Skin of body (tissue), 2 donors: ENCODE data around the gene LPCAT3. TPM values are rescaled to one million over a fixed set of nuclear protein-coding genes. Genes with fewer than 3 reads are reported as not detected.
"Not testable (repeated sequence)": the region's sequence is repeated elsewhere in the genome, so short reads cannot be mapped to it uniquely, and the experiment has no call there.

Experiments used
- DNase-seq: peaks from one replicate; lab custom pipeline; 2025; lab: John Stamatoyannopoulos, UW
- total RNA-seq: library from RNA; depleted of rRNA; stranded (reverse); fragments of >200 nt; gene quantifications from one replicate; pipeline ENCODE4 v1.2.3, GENCODE V29; 2014

Gene LPCAT3
- total RNA-seq, 1 donor from 2014 or later = 24.9 TPM

GRCh38 chr12:7037411-7037810 lies 19.1 kb upstream of the LPCAT3 start:
- DNase-seq = not testable (repeated sequence)

DNA sequence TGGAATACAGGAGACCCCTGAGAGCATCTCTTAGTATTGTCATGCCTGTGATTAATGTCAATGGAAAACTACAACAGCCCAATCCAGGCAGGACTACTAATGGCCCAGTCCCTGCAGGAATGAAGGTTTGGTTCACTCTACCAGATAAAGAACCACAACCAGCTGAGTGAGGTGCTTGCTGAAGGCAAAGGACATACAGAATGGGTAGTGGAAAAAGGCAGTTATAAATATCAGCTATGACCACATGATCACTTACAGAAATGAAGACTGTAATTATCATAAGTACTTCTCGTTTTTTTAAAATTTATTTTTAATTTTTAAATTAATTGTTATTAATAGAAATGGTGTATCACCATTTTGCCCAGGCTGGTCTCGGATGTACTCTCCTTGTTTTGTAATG lies 17.2 kb upstream of the LPCAT3 start:
- DNase-seq = no peak

GRCh38 chr12:7034464-7034863 lies 16.2 kb upstream of the LPCAT3 start:
- no peak for DNase-seq

DNA sequence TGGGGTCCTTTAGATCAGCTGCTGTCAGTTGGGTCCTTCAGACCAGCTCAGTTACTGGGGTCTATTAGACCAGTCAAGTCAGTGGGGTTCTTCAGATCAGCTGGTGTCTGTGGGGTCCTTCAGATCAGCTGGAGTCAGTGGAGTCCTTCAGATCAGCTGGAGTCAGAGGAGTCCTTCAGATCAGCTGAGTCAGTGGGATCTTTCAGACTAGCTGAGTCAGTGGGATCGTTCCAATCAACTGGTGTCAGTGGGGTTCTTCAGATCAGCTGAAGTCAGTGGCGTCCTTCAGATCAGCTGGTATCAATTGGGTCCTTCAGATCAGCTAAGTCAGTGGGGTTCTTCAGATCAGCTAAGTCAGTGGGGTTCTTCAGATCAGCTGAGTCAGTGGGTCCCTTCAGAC lies 14.7 kb upstream of the LPCAT3 start:
- no peak for DNase-seq

DNA sequence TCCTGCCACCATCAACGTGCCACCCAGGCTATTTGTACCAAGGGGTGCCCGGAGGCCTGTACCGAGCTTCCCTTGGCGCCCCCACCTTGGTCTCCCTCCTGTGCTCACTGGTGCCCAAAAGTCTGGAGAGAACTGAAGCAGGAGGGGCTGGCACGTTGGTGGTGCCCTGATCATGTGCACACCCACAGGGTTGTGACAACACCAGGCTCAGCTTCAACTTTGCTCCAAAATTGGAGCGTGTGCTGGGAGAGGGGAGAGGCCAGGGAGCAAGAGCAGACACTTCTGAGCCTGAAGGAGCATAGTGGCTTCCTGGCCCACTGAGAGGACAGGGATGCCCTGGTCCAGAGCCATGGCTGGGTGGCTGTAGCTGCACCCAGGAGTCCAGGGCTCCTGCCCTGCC lies 13.0 kb upstream of the LPCAT3 start:
- no peak for DNase-seq

GRCh38 chr12:7026854-7027253 lies 8.6 kb upstream of the LPCAT3 start:
- no peak for DNase-seq

DNA sequence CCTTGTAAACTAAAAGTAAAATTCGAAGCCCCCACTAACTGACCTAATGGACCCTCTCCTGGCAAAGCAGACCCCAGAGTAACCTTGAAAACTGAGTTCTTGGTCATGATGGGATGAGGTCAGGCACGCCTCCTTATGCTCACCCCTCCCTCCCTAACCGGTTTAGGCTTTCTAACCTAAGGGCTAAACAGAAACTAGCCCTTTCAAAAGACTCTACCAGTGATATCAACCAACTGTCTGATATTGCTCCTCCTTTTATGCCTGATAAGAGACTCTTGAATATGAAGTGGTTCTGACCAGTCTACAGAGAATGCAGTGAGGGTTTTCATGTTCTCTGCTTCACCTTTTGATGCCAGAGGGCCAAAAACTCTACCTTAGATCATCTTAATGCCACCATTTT lies 4.8 kb upstream of the LPCAT3 start:
- DNase-seq = no peak

- DNase-seq = no peak
Observed at GRCh38 chr12:7021956-7022355, 3.7 kb upstream of the LPCAT3 start.

DNA sequence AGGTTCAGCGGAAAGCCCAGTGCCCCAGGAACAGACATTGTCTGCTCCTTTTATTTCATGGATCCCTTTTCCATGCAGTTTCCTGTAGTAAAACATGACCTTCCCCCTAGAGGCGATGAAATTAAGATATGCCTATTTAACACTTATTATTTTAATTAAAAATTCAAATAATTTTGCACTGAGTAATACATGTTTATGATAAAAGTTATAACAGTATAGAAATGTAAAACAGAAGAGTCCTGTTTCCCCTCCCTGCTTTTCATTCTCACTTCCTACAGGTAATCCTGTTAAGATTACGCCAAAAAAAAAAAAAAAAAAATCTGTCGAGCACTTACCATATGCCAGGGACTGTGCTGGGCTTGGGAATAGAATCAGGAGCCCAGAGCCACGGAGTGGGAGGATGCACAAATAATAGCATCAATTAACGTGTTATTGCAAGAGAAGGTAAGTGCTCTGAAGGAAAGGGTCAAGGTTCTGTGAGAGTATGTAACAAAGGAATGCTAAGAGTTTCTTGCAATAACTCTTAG lies 830 bp upstream of the LPCAT3 start:
- no peak for DNase-seq

DNA sequence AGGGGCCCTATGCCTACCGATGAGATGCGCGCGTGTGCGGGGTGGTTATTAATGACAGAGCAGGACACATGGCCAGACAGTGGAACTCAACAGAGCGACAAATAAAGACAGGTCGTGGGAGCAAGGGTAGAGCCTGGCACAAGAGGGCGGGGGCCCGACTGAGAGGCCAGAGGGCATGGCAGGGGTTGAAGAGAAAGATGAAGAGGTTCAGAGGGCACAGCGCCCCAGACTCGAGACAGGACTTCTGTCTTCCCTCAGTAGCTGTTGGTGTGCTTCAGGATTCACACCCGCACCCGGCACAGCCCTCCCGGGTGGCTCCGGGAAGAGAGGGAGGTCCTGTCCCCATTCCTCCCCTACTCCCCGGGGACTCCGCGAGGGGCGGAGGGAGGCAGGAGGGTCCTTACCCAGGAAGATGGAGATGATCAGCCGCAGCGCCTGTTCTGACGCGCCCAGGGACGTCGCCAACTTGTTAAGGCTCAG lies 366 bp downstream of the LPCAT3 start:
- DNase-seq = no peak

- no peak for DNase-seq
Observed at GRCh38 chr12:7016958-7017571, 1.2 kb downstream of the LPCAT3 start.

- no peak for DNase-seq
Observed at GRCh38 chr12:7015555-7016370, 2.5 kb downstream of the LPCAT3 start.

DNA sequence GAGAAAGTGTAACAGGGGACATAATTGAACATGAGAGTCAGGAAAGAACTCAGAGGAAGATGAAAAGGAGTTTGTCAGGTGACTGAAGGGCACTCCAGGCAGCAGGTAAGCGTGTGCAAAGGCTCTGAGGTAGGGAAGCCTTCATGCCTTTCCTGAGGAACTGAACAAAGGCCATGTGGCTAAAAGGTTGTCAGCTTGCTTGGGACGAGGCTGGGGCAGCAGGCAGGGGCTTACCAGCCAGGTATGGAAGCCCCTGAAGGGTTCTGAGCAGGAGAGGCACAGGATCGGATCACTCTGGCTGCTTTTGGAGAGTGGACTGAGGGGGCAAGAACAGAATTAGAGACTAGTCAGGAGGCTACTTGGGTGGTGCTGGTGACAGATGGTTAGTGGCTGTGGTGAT lies 5.2 kb downstream of the LPCAT3 start:
- no peak for DNase-seq

- DNase-seq = no peak
Observed at GRCh38 chr12:7012024-7012607, 6.2 kb downstream of the LPCAT3 start.

DNA sequence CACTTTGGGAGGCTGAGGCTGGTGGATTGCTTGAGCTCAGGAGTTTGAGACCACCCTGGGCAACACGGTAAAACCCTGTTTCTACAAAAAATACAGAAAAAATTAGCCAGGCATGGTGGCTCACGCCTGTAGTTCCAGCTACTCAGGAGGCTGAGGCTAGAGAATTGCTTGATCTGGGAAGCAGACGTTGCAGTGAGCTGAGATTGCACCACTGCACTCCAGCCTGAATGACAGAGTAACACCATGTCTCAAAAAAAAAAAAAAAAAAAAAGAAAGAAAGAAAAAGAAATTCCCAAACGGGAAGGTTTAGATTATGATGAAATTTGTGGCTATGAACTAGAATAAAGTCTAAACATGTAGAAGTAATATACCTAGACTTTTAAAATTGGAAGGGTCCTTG lies 6.9 kb downstream of the LPCAT3 start:
- not testable (repeated sequence) for DNase-seq

DNA sequence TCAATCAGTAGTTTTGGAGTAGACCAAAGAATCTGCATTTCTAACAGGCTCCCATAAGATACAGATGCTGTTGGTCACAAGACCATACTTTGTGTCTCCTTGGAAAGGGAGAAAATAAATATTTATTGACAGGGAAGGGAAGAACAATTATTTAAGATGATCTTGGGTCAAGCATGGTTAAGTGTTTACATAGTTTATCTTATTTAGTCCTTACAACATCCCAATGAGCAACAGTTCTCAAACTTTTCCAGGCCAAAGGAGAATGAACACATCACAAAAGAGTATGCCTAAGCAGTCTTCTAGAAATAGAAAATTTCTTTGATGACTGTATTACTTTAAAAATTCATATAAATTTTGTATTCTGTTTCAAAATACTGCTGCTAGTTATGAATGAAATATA lies 8.8 kb downstream of the LPCAT3 start:
- no peak for DNase-seq

- no peak for DNase-seq
Observed at GRCh38 chr12:7008864-7009263, 9.4 kb downstream of the LPCAT3 start.

DNA sequence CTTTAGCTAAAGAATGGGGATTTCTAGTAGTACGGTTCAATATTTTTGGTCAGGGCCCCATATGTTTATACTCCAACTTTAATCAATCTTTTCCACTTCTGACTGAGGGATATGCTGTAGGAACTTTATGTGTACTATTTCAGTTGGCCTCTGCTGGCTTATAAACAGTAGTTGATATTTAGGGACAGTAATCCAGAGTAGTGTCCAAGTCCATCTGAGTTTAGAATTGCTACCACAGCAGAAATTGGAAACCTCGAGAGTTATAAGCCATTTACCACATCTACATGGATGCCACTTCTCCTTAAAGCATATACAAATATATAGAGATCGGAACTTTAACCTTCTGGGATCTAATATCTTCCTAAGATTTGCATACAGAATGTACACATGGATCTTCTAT lies 11.6 kb downstream of the LPCAT3 start:
- DNase-seq = no peak

- DNase-seq = no peak
Observed at GRCh38 chr12:7005311-7005710, 13.0 kb downstream of the LPCAT3 start.

DNA sequence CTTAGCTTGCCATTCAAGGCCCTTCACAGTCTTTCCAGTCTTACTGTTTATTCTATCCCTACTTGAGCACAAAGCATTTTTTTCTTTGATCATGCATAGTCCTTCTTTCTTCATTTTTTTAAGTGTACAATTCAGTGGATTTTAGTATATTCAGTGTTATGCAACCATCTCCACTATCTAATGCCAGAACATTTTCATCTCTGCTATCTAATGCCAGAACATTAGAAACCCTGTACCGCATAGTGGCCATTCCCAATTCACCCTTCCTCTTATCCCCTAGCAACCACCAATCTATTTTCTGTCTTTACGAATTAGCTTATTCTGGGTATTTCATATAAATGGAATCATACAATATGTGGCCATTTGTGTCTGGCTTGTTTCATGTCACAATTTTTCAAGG lies 13.4 kb downstream of the LPCAT3 start:
- no peak for DNase-seq

DNA sequence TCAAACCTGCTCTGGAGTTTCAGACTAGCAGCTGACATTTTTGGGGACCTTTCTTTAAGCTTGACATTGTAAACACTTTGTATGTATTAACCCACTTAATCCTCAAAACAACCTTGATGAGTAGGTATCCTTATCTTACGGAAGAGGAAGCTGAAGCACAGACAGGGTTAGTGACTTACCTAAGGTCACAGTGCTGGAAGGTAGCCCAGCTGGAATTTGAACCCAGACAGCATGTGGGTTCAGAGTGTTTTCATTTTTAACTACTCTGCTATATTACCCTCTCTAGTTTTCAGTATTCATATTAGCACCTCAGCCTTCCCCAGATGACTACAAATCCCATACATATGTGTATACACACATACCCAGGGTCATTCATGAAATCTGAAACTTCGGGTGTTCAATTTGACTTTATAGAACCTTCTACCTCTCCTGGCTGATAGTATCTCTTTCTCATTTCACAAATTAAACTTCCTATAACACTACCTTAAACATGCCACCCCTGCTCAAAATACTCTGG lies 13.9 kb downstream of the LPCAT3 start:
- no peak for DNase-seq

GRCh38 chr12:7001921-7002591 lies 16.2 kb downstream of the LPCAT3 start:
- no peak for DNase-seq
